Measurements from ENCODE around the gene EXOSC2. TPM values are rescaled to one million over a fixed set of nuclear protein-coding genes. Genes with fewer than 3 reads are reported as not detected.
A peak's percentile ranks its signal among the peaks of the same experiment; 100 is the strongest.

The EXOSC2 gene
- total and polyA plus RNA-seq, 2 of the 13 experiments (the other 11 are each of a cell fraction or from before 2014, with no cell fraction given): 27.5 to 63.8 TPM

DNA sequence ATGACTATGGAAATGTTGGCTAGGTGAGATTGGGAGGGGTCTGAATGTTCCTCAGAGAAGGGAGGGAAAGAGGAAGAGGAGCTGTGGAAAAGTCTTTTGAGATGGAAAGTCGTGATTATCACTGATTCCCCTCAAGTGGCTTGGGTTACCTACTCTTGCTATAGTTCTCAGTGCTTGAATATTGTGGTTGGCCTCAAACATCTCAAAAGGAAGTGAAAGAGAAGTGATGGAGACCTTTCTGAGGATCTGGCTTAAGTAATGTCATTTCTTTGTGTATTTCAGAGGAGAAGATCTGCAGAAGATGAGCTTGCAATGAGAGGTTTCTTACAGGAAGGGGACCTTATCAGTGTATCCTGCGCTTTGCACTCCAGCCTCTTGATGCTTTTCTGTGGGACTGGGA lies 5.5 kb downstream of the EXOSC2 start (continued):
- no peak for TF ChIP-seq MXD4 (CRISPR knock-in tag; IDR thresholded peaks at IDR 0.05)

DNA sequence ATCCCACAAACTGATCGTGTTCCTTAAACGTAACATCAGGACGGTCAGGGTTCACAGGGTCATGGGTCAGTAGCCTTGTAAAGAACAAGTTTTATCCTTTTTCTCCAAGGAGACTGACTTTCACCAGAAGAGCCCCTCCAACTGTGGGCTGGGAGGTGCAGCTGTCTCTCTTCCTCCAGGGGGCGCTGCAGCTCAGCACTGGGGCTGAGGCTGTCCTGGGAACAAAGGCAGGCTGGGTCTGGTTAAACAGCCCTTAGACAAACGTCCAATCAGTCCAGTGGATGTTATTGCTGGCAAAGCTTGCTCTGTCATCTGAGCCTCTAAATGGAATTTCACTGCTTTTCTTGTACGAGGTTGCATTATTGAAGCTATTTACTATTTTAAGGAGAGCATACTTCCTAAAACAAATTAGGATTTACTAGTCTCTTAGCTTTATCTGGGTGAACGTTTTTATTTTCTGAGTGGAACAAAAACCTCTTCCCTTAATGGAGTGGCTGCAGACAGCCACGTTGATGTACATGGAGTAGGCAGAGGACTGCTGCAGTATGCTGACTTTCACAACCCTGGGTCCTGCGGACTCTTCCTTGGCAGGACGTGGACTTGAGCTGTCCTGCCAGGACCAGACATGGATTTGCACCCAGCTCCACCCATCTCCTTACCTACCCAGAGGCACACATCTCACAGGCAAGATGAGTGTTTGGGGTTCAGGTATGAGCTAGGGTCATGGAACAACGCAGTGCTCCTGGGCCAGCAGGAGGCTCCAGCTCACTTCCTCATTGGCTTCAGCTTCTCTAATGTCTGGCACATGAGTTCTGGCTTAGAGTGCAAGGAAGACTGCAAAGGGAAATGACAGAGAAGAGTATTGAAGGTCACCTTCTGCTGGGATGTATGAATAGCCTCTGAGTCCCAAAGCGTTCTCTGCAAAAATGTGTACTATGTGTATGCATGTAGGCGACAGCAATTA lies 7.8 kb downstream of the EXOSC2 start:
- H4K20me1 ChIP-seq (ENCODE audit: insufficient read depth, low read length): peaks cover 11% of the 10 kb centered on the region
- H3K4me1 ChIP-seq (ENCODE audit: insufficient read depth, low read length): peaks cover 39% of the 10 kb centered on the region
- ATAC-seq: peak; percentile 97
- no peaks in the 10 kb centered on the region for H3K27me3 ChIP-seq (ENCODE audit: control insufficient read depth in 1 of 2, insufficient read depth in 2 of 2, low read length in 2 of 2)
- ChIA-PET POLR2A (interaction anchor here (1.1 to 1.6 kb wide), 3 partner anchors 11 to 255 kb away, joined by 3 to 5 read pairs (median 3); no protein-coding TSS in a partner anchor), CTCF (ENCODE audit: low intra/inter-chr PET ratio, low total read pairs) (interaction anchor here (1.0 to 1.7 kb wide), 2 partner anchors 162 to 165 kb away, joined by 4 to 13 read pairs; no protein-coding TSS in a partner anchor)
- no peak overlapping the region for H3K27ac ChIP-seq (ENCODE audit: extremely low read length, insufficient read depth, low read length)
- intact Hi-C loops (cut with micrococcal nuclease; ENCODE audit: unreplicated experiment): no loop called here
- no peak overlapping the region for H3K9ac ChIP-seq (ENCODE audit: insufficient read depth, low read depth, low read length)
- peak; percentile 74 for DNase-seq (ENCODE audit: low spot score)
- no peak overlapping the region for H3K4me2 ChIP-seq (ENCODE audit: low read depth, low read length)
- in situ Hi-C loops (cut with HindIII; ENCODE audit: extremely low pct_ligation_motif_present, low pct_unique_long_range_greater_than_20kb): no loop called here
- 89% methylated on average over 11 of the region's 13 CpGs for WGBS (ENCODE audit: low lambda C conversion rate)
- H3K36me3 ChIP-seq (replicated peaks in 1 of 2; ENCODE audit: control insufficient read depth in 1 of 2, insufficient read depth in 2 of 2, low read length in 2 of 2): peaks cover 28 to 70% of the 10 kb centered on the region in 2 experiments
- no TSS peak for BruUV-seq (replicated peaks)
- no peak overlapping the region for H3K4me3 ChIP-seq (replicated peaks in 1 of 3; ENCODE audit: insufficient read depth in 1 of 3, low read depth in 2 of 3, low read length in 3 of 3)
- H3K79me2 ChIP-seq (ENCODE audit: insufficient read depth, low read length): peaks cover 15% of the 10 kb centered on the region
- no peak overlapping the region for H2AFZ ChIP-seq (ENCODE audit: low read length)
- H3K9me3 ChIP-seq (ENCODE audit: low read length): no peaks in the 10 kb centered on the region
- FAIRE-seq: peak; percentile 76
- TF ChIP-seq, protein P1, sequence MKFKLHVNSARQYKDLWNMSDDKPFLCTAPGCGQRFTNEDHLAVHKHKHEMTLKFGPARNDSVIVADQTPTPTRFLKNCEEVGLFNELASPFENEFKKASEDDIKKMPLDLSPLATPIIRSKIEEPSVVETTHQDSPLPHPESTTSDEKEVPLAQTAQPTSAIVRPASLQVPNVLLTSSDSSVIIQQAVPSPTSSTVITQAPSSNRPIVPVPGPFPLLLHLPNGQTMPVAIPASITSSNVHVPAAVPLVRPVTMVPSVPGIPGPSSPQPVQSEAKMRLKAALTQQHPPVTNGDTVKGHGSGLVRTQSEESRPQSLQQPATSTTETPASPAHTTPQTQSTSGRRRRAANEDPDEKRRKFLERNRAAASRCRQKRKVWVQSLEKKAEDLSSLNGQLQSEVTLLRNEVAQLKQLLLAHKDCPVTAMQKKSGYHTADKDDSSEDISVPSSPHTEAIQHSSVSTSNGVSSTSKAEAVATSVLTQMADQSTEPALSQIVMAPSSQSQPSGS (CRISPR knock-in tag; IDR thresholded peaks at IDR 0.05): no peak
- TF ChIP-seq SAP130 (CRISPR knock-in tag; IDR thresholded peaks at IDR 0.05; ENCODE audit: low read depth): 0 out of 2 replicates have a peak, but pooled peaks have one; percentile 20
- TF ChIP-seq ZC3H4 (CRISPR knock-in tag; IDR thresholded peaks at IDR 0.05; ENCODE audit: borderline replicate concordance): no peak
- TF ChIP-seq TBX3 (IDR thresholded peaks at IDR 0.05; ENCODE audit: borderline replicate concordance): no peak
- 0 out of 2 replicates have a peak, but pooled peaks have one; percentile 37 for TF ChIP-seq RBFOX2 (IDR thresholded peaks at IDR 0.05; ENCODE audit: low read depth, low read length)
- peak in 1 of 2 experiments; percentile 30; a peak in 1 of 4 replicates for TF ChIP-seq POLR2A (IDR thresholded peaks at IDR 0.05; ENCODE audit: insufficient read depth in 1 of 2, low read depth in 2 of 2, low read length in 2 of 2)
- TF ChIP-seq PITX1 (CRISPR knock-in tag; IDR thresholded peaks at IDR 0.05): no peak
- TF ChIP-seq MAFK (conservative IDR thresholded peaks at IDR 0.05 in 1 of 2, IDR thresholded peaks at IDR 0.05 in 1 of 2; ENCODE audit: low read length in 2 of 2): no peak
- TF ChIP-seq NR1H2 (CRISPR knock-in tag; IDR thresholded peaks at IDR 0.05; ENCODE audit: borderline replicate concordance, low read depth): no peak
- TF ChIP-seq ZNF282 (IDR thresholded peaks at IDR 0.05; ENCODE audit: partially characterized antibody): no peak
- TF ChIP-seq ZNF703 (CRISPR knock-in tag; IDR thresholded peaks at IDR 0.05; ENCODE audit: borderline replicate concordance): no peak
- TF ChIP-seq ZSCAN9 (CRISPR knock-in tag; IDR thresholded peaks at IDR 0.05; ENCODE audit: borderline replicate concordance): no peak
- TF ChIP-seq, protein P2, sequence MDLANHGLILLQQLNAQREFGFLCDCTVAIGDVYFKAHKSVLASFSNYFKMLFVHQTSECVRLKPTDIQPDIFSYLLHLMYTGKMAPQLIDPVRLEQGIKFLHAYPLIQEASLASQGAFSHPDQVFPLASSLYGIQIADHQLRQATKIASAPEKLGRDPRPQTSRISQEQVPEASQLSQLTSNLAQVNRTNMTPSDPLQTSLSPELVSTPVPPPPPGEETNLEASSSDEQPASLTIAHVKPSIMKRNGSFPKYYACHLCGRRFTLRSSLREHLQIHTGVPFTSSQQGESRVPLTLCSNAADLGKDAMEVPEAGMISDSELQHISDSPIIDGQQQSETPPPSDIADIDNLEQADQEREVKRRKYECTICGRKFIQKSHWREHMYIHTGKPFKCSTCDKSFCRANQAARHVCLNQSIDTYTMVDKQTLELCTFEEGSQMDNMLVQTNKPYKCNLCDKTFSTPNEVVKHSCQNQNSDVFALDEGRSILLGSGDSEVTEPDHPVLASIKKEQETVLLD (CRISPR knock-in tag; IDR thresholded peaks at IDR 0.05; ENCODE audit: low read depth): no peak
- TF ChIP-seq, protein P3, sequence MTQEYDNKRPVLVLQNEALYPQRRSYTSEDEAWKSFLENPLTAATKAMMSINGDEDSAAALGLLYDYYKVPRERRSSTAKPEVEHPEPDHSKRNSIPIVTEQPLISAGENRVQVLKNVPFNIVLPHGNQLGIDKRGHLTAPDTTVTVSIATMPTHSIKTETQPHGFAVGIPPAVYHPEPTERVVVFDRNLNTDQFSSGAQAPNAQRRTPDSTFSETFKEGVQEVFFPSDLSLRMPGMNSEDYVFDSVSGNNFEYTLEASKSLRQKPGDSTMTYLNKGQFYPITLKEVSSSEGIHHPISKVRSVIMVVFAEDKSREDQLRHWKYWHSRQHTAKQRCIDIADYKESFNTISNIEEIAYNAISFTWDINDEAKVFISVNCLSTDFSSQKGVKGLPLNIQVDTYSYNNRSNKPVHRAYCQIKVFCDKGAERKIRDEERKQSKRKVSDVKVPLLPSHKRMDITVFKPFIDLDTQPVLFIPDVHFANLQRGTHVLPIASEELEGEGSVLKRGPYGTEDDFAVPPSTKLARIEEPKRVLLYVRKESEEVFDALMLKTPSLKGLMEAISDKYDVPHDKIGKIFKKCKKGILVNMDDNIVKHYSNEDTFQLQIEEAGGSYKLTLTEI (CRISPR knock-in tag; conservative IDR thresholded peaks at IDR 0.05): no peak
